ENCODE measurements around the gene KCNK13. TPM values are rescaled to one million over a fixed set of nuclear protein-coding genes. Genes with fewer than 3 reads are reported as not detected.

The KCNK13 gene
- total and polyA plus RNA-seq, 2 of the 13 experiments (the other 11 are each of a cell fraction or from before 2014, with no cell fraction given) = 0.08 to 0.29 TPM

GRCh38 chr14:90140298-90140955 is 78.6 kb downstream of the KCNK13 start (continued):
- TF ChIP-seq ZFX (CRISPR knock-in tag; IDR thresholded peaks at IDR 0.05; ENCODE audit: low read depth) = no peak

- Histone ChIP-seq H3K79me2 (ENCODE audit: insufficient read depth, low read length) (no peaks in the 10 kb centered on the region), H3K36me3 (replicated peaks in 1 of 2; ENCODE audit: control insufficient read depth in 1 of 2, insufficient read depth in 2 of 2, low read length in 2 of 2) (no peaks in the 10 kb centered on the region; a peak in 1 of 5 replicates), H3K9ac (ENCODE audit: insufficient read depth, low read depth, low read length) (no peak overlapping the region), H3K4me2 (ENCODE audit: low read depth, low read length) (no peak overlapping the region), H3K9me3 (ENCODE audit: low read length) (no peaks in the 10 kb centered on the region), H3K4me1 (ENCODE audit: insufficient read depth, low read length) (no peaks in the 10 kb centered on the region), H3K27ac (ENCODE audit: extremely low read length, insufficient read depth, low read length) (no peak overlapping the region), H3K4me3 (replicated peaks in 1 of 3; ENCODE audit: insufficient read depth in 1 of 3, low read depth in 2 of 3, low read length in 3 of 3) (no peak overlapping the region), H4K20me1 (ENCODE audit: insufficient read depth, low read length) (no peaks in the 10 kb centered on the region), H2AFZ (ENCODE audit: low read length) (no peak overlapping the region), H3K27me3 (ENCODE audit: control insufficient read depth in 1 of 2, insufficient read depth in 2 of 2, low read length in 2 of 2) (peaks cover 0 to 9% of the 10 kb centered on the region in 2 experiments; a peak in 2 of 5 replicates)
- intact Hi-C loops (cut with micrococcal nuclease; ENCODE audit: unreplicated experiment) = no loop called here
- no TSS peak for BruUV-seq (replicated peaks)
- POLR2A ChIA-PET = no interaction called here
- CTCF ChIA-PET (ENCODE audit: low intra/inter-chr PET ratio, low total read pairs) = no interaction called here
- in situ Hi-C loops (cut with HindIII; ENCODE audit: extremely low pct_ligation_motif_present, low pct_unique_long_range_greater_than_20kb) = no loop called here
- DNase-seq (ENCODE audit: low spot score) (no peak), ATAC-seq (no peak), FAIRE-seq (no peak)
- 40% methylated on average over 2 of the region's 5 CpGs for WGBS (ENCODE audit: low lambda C conversion rate)
- no peak for TF ChIP-seq KAT2B (IDR thresholded peaks at IDR 0.05; ENCODE audit: borderline replicate concordance, low read depth, low read length)
- TF ChIP-seq FOXK2 (IDR thresholded peaks at IDR 0.05) = no peak
- no peak for TF ChIP-seq KAT8 (CRISPR knock-in tag; IDR thresholded peaks at IDR 0.05)
- no peak for TF ChIP-seq ZNF687 (CRISPR knock-in tag; IDR thresholded peaks at IDR 0.05)
- TF ChIP-seq HHEX (CRISPR knock-in tag; IDR thresholded peaks at IDR 0.05) = no peak
- TF ChIP-seq HCFC1 (IDR thresholded peaks at IDR 0.05; ENCODE audit: low read depth, low read length) = no peak
- TF ChIP-seq BHLHE40 (IDR thresholded peaks at IDR 0.05; ENCODE audit: low read length) = no peak
- no peak for TF ChIP-seq IRF1 (CRISPR knock-in tag; IDR thresholded peaks at IDR 0.05; ENCODE audit: low read depth)
- no peak for TF ChIP-seq ZNF142 (CRISPR knock-in tag; IDR thresholded peaks at IDR 0.05)
- no peak for TF ChIP-seq JUNB (CRISPR knock-in tag; IDR thresholded peaks at IDR 0.05; ENCODE audit: borderline replicate concordance)
- TF ChIP-seq ZNF879 (CRISPR knock-in tag; IDR thresholded peaks at IDR 0.05) = no peak
- TF ChIP-seq POLR2AphosphoS2 (IDR thresholded peaks at IDR 0.05; ENCODE audit: low read depth, low read length) = no peak
Observed at GRCh38 chr14:90140956-90141316, 79.1 kb downstream of the KCNK13 start.

Data from HepG2 (cell line).